ENCODE data around the gene TUSC2.
"Not testable (repeated sequence)": the region's sequence is repeated elsewhere in the genome, so short reads cannot be mapped to it uniquely, and the experiment has no call there.

Gene TUSC2

GRCh38 chr3:50293079-50293801, 34.8 kb downstream of the TUSC2 start:
- DNase-seq: no peak

GRCh38 chr3:50292159-50293078, 35.6 kb downstream of the TUSC2 start, which contains the start of gene IFRD2:
TSS of gene IFRD2 (minus strand) at chr3:50292429. CDS start at chr3:50292274, 155 bp downstream.
- DNase-seq: peak; percentile 69

GRCh38 chr3:50290161-50290641, 37.8 kb downstream of the TUSC2 start:
- no peak for DNase-seq

- DNase-seq: no peak
Measured at GRCh38 chr3:50289130-50289529, 38.9 kb downstream of the TUSC2 start.

GRCh38 chr3:50288387-50289007, 39.5 kb downstream of the TUSC2 start:
- DNase-seq: no peak

- DNase-seq: no peak
Measured at GRCh38 chr3:50287262-50287661, 40.8 kb downstream of the TUSC2 start.

GRCh38 chr3:50286322-50287227, 41.4 kb downstream of the TUSC2 start:
- DNase-seq: no peak

- not testable (repeated sequence) for DNase-seq
Measured at GRCh38 chr3:50284121-50284520, 43.9 kb downstream of the TUSC2 start.

GRCh38 chr3:50279255-50280016, 48.6 kb downstream of the TUSC2 start:
- no peak for DNase-seq

GRCh38 chr3:50278880-50279224, 49.2 kb downstream of the TUSC2 start, which contains the start of gene LSMEM2:
TSS of gene LSMEM2 (plus strand) at chr3:50279087. CDS start at chr3:50279114, 27 bp downstream.
- no peak for DNase-seq

GRCh38 chr3:50278123-50278879, 49.7 kb downstream of the TUSC2 start:
- DNase-seq: no peak

GRCh38 chr3:50276762-50277101, 51.3 kb downstream of the TUSC2 start:
- no peak for DNase-seq

- DNase-seq: no peak
Measured at GRCh38 chr3:50275996-50276761, 51.8 kb downstream of the TUSC2 start.

- DNase-seq: no peak
Measured at GRCh38 chr3:50275141-50275995, 52.7 kb downstream of the TUSC2 start.

All from NCI-H1694 (cell line).